Activated T-cell treated with anti-CD3 and anti-CD28 coated beads for 4 hours (primary cell): ENCODE data around the gene ELP4.
"Not testable (repeated sequence)": the region's sequence is repeated elsewhere in the genome, so short reads cannot be mapped to it uniquely, and the experiment has no call there.

Experiments
- DNase-seq: peaks from one replicate; pipeline ENCODE4 v3.0.0-alpha.2; 2020

The ELP4 gene

DNA sequence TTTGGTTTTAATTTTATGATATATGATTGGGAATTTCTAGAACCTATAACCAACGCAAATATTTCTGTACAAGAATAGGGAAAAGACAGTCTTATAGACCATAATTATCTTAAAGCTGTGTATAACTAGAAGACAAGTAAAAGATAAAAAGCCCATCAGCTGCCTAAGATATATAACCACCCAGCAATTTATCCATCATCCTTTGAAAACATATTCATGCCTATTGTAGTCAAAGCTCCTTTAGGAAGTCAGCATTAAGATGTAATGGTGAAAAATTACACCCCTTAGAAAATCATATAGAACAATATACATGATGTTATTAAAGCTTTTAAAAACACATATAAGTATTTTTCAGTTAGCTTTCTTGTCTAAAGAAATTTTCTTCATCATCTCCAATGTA is 46.4 kb downstream of the ELP4 start:
- no peak for DNase-seq

DNA sequence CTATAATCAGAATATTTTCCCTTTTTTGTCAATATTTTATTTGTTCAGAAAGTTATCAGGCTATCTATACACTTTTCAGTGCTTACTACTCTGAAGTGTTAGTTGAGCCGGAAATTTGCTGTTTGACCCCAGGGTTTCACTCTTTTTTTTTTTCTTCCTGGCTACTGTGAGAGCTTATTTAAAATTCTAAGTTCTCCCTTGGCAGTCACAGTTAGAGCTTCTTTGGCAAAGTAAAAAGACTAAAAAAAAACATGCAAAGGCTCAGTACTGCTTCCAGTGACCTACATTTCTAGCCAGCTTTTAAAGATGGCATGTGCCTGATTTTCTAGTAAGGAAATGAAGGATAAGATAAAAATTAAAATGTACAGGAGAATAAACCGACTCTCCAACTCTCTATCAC is 48.4 kb downstream of the ELP4 start:
- no peak for DNase-seq

DNA sequence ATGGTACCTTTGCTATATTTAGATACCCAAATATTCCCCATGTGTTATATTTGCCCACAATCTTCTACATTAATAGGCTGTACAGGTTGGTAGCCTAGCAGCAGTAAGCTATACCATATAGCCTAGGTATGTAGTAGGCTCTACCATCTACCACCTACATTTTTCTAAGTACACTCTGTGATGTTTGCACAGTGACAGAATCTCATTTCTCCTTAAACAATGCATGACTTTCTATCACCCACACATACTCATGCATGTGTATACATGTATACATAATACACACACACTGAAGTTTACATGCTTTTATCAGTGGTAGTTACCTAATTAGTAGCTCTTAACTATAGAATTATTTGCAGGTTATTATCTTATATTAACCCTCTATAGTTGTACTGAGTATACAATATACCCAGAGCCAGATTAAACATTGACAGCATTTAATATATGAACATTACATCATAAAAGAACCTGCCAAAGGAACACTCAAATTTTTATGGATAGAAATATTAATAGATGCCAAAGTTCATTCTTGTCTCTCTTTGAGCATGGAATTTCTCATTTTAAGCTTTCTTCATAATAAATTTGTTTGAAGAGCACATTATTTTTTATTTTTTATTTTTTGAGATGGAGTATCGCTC is 51.4 kb downstream of the ELP4 start:
- DNase-seq, result no peak

DNA sequence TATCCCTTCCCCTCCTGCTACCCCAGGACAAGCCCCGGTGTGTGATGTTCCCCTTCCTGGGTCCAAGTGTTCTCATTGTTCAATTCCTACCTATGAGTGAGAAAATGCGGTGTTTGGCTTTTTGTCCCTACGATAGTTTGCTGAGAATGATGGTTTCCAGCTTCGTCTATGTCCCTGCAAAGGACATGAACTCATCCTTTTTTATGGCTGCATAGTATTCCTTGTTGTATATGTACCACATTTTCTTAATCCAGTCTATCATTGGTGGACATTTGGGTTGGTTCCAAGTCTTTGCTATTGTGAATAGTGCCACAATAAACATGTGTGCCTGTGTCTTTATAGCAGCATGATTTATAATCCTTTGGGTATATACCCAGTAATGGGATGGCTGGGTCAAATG is 55.0 kb downstream of the ELP4 start:
- DNase-seq, result not testable (repeated sequence)

DNA sequence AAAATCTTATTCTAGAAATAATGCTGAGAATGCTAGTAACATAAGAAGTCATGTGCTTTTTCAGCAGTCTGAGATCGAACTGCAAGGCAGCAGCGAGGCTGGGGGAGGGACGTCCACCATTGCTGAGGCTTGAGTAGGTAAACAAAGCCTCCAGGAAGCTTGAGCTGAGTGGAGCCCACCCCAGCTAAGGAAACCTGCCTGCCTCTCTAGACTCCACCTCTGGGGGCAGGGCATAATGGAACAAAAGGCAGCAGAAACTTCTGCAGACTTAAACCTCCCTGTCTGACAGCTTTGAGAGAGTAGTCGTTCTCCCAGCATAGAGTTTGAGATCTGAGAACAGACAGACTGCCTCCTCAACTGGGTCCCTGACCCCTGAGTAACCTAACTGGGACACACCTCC is 64.6 kb downstream of the ELP4 start:
- not testable (repeated sequence) for DNase-seq

DNA sequence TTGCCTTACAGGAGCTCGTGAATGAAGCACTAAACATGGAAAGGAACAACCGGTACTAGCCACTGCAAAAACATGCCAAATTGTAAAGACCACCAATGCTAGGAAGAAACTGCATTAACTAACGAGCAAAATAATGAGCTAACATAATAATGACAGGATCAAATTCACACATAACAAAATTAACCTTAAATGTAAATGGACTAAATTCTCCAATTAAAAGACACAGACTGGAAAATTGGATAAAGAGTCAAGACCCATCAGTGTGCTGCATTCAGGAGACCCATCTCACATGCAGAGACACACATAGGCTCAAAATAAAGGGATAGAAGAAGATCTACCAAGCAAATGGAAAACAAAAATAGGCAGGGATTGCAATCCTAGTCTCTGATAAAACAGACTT is 66.2 kb downstream of the ELP4 start:
- not testable (repeated sequence) for DNase-seq

DNA sequence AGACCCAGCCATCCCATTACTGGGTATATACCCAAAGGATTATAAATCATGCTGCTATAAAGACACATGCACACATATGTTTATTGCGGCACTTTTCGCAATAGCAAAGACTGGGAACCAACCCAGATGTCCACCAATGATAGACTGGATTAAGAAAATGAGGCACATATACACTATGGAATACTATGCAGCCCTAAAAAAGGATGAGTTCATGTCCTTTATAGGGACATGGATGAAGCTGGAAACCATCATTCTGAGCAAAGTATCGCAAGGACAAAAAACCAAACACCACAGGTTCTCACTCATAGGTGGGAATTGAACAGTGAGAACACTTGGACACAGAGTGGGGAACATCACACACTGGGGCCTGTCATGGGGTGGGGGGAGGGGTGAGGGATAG is 69.8 kb downstream of the ELP4 start:
- DNase-seq, result not testable (repeated sequence)

DNA sequence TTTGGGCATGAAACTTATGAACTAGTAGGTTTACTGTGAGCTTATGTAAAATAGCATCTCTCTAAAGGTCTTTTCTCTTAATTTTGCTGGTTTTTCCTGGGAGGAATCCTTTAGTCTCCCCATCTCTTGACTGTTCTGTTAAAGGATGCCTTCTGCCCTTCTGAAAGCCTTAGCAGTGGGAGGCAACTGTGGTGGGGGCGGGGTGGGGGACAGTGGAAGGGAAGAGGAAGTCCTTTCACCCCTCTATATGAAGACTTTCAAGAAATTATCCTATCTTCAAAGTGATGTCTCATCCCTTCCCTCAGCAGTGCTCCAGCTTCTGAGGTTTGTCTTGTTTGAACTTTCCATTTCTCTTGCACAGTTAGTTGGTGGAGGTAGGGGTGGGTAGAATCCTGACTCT is 73.1 kb downstream of the ELP4 start:
- DNase-seq, result no peak

DNA sequence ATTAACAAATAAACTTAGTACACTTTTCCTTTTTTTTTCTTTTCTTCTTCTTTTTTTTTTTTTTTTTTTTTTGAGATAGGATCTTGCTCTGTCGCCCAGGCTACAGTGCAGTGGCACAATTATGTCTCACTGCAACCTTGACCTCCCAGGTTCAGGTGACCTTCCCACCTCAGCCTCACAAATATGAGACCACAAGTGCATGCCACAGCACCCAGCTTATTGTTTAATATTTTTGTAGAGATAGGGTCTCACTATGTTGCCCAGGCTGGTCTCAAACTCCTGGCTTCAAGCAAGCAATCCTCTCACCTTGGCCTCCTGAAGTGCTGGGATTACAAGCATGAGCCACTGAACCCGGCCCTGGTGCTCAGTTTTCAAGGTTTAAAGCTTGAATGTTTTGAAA is 88.9 kb downstream of the ELP4 start:
- no peak for DNase-seq

DNA sequence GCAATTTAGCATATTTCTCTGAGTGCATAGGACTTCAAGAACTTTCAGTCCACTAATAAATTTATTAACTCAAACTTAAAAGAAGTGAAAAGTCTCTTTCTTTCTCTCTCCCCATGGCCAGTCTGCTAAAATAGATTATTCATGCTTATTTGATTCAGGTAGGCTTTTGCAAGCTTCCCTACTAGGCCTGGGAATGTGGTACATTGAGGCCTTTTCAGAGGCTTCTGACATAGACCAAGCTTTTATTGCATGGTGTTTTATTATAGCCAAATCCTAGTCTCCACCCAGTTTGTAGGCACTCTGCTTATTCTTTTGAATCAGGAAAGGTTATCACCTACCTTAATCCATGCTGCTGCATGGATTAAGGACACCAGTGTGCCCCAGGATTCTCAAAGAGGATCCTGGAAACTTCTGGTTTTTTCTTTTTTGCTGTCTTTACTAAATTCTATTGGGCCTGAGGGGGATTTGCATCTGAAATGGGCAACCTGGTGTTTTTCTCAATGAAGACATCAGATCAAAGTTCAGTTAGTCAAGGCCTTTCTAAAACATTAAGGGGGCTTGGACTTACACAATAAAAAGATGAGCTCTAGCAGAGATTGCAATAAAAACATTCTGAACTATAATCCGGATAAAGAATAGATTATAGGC is 92.2 kb downstream of the ELP4 start:
- DNase-seq, result no peak

DNA sequence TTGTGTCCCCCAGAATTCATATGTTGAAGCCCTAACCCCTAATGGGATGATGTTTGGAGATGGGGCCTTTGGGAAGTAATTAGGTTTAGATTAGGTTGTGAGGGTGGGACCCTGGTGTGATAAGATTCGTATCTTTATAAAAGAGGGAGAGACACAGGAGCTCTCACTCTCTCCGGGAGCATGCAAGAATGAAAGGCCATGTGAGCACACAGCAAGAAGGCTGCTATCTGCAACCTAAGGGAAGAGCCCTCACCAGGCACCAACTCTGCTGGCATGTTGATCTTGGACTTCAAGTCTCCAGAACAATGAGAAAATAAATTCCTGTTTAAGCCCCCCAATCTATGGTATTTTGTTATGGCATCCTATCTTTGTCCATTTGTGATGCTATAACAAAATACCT is 97.3 kb downstream of the ELP4 start:
- no peak for DNase-seq

DNA sequence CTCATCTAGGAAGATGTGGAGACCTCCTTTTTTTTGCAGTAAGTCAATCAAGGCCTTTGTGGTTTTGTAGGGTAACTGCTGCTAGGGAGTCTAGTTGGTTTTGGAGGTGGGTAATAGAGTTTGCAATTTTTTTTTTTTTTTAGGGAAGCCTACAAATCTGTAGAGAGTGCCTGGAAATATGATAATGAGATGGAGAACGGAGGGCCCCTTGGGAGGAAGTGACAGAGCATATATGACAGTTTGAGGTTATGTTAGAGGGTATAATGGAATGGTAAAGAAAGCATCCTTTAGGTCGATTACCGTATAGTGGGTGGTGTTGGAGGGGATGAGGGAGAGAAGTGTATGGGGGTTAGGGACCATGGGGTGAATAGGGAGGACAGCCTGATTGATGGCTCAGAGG is 98.3 kb downstream of the ELP4 start:
- DNase-seq, result no peak

DNA sequence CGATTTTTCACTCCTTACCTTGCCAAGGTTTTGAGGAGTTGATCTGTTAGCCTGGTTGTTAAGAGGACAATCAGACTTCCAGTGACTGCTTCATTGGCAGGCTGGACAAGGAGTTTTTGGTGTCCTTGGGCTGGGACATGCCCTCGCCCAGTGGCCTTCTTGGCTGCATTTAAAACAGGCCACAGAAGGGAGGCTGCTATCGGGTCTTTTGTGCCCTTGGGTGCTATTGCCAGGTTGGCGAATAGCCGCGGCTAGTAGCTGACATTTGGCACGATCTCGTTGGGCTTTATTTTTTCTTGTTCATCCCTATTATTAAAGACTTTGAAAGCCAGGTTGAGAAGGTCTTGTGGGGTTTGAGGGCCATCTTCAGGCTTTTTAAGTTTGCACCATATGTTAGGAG is 99.4 kb downstream of the ELP4 start:
- no peak for DNase-seq

DNA sequence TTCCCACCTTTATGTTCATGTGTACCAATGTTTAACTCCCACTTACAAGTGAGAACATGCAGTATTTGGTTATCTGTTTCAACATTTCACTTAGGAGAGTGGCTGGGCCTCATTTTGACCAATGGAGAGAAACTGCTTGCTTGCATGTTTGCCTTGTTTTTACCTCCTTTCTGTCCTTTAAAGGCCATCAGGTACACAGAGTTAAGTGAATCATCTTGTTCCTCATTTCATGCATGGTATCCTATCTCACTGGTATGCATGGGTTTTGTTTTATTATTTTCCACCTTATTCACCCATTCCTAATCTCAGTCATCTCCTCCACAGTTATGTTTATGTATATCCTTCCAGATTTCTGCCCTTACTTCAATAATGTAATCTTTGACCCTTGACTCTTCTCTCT is 101.0 kb downstream of the ELP4 start:
- DNase-seq, result no peak

DNA sequence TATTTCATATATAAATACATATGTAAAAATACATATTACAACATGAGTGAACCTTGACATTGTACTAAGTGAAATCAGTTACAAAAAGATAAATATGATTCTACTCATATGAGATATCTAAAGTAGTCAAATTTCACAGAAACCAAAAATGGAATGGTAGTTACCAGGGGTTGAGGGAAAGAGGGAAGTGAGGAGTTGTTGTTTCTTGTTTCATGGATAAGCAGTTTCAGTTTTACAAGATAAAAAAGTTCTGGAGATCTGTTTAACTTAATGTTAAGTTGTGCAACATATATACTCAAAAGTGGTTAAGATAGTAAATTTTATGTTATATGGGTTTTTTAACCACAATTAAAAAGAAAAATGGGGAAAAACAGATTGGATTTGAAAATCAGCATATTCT is 107.7 kb downstream of the ELP4 start:
- no peak for DNase-seq

DNA sequence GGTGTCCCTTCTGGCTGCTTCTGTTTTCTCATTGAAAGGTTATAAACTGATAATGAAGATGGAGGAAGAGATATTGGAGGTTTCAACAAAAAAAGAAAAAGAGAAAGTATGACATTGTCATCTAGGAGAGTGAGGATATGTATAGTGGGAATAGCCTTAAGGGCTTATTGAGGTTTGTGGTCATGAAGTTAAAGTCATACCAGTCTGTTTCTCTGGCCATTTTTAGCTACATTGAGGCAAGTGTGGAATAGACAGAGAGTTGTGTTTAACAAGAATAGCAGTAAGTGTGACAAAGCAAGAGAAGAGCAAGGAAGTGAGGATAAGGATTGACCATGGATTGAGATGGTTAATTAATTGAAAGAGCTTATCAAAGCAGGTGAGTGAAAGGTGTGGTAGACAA is 110.4 kb downstream of the ELP4 start:
- DNase-seq, result no peak

DNA sequence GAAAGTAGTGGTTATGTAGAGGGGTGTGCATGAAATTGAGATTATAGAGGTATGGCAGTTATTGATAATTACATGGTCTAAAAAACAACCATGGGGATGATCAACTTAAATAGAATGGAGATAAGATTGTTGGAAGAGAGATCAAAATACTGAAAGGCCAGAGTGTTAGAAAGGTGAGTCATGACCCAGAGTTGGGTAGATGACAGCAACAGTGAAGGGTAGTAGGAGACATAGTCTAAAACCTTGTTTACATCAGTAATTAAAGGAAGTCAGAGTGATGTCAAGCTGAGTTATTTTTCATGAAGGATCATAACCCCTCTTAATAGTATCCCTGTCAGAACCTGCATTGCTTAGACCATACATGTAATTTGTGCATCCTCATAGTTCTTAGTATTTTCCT is 110.9 kb downstream of the ELP4 start:
- DNase-seq, result no peak

DNA sequence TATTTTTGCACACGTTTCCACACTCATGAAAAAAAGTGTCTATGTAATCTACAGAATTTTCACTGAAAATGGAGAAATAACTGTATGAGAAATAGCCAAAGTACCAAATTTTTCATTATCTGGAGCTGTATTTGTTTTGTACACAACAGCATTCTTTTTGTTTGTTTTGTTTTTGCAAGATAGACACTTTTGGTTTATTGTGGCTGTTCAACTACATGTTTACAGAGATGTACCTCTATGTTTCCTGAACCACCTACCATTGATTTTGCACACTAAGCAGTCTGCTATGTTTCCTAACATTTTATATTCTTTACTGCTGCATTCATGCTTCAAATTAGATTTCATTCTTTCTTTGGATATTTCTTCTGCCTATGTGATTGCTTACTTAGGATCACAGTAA is 116.3 kb downstream of the ELP4 start:
- no peak for DNase-seq

DNA sequence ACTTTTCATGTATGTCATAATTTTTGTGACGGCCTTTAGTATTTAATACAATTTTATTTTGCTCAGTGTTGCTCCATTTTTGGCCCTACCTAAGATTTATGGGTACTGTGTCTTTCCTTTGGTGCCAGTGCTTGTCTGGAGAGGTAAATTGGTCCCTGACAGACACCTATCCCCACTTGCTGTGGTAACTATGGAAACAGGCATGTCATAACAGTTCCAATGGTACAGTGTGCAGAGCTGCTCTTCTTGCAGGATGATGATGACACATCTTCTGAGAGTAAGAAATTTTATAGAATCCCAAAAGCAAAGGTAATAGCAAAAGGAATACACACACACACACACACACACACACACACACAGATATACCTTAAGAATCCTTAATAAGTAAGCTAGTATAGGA is 118.5 kb downstream of the ELP4 start:
- no peak for DNase-seq

DNA sequence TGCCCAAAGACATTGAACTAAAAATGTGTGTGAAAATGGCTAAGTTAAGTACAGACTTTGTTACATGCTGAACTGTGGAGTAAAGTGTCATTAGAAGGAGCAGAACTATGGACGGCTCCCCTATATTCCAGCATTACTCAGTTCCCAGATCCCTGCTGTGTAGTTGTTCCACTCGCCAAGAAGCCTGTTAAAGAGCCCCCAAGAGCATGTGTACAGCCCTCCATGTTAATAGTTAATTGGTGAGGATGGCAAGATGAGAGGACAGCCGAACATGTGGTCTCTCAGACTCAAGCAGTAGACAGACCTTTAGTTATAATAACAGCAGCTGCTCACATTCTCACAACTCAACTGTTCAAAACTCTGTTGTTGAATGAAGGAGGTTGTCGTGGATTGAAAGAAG is 127.4 kb downstream of the ELP4 start:
- DNase-seq, result no peak

DNA sequence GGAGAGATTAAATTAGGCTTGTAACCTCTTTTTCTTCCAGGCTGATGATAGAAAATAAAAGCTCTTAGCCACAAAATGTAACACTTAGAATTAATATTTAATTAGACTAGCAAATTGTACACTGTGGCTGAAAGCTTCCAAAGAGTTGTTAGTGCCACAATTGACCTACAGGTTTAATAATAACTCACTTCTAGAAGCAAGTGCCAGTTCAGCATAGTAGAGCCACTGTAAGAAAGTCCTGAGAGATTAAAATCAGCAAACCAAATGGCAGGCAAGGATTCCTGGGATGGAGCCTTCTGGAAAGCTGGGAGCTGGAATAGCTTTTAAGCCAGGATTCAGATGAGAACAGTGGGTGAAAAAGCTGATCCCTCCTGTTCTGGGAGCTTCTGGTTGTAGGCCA is 131.0 kb downstream of the ELP4 start:
- DNase-seq, result no peak

DNA sequence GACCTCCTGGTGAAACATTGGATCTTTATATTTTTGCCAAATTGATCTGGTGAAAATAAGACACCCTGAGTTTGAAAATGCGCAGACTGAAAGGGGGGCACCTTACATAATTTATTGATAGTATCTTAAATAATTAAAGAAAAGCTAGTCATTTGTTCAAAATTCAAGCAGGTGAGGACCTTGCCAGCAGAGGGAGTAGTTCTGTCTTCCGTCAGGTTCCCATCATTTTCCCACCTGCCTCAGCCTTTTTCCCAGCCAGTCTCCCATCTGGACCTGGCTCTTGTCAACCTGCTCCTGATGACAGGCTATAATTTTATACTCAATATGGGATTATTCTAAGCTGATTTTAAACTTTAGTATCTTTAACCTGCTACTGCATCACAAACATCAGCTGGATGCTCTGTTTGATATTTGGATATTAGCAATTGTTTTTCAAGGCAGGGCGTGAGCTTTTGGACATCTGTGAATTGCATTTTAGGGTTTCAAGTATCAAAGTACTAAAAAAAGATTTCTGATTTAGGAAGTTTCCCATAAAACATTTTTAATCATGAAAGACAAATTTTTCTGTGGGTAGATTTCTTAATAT is 132.0 kb downstream of the ELP4 start:
- no peak for DNase-seq

DNA sequence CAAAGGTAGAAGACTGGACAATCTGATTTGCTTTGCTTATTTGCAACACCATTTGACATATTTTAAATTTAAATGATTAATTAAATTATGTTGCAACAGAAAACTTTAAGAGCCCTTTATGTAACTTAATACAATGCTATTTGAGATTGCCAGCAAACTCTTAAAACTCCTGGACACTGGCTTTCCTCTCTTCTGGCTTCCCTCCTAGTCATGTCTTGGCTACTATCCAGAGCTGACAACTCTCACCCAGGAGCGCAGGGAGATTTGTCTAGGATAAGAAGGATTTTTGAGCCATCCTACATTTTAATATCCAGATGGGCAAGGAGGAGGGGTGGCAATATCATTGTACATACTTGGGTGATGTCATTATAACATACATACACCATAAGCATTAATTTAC is 134.3 kb downstream of the ELP4 start:
- DNase-seq, result no peak

DNA sequence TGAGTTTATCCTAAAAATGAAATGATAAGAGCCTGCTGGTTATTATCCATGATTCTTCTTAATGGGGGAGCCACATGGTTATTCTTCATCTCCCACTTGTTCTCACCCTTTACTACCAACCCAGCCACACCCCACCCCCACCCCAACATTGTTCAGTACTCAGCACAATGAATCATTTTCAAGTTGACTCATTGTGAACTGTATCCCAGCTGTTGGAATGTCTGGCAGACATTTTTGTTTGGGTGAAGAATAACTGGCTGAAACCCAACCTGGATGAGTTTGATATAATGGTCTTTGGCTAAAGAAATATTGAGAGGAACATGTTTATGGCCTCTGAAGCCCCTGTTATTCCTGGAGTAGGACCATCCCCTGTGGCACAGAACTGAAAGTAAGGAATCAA is 136.2 kb downstream of the ELP4 start:
- DNase-seq, result no peak

DNA sequence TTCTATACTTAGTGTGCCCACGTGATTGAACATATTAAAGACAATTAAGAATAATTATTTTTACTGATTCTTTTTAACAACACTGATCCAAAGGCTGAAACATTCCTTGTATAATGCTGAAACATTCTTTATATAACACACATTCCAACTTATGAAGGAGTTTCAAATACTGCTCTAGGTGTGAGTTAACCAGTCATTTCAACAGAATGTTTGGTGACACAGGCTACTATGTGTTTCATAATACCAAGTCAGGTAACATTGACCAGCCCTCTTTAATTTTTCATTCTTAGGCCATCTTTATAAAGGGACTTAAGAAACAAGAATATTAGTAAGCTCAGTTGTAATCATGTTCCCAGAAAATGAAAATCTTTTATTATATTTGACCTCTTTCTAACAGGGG is 136.6 kb downstream of the ELP4 start:
- no peak for DNase-seq
